ENCODE data around the gene ZNHIT1. TPM values are rescaled to one million over a fixed set of nuclear protein-coding genes. Genes with fewer than 3 reads are reported as not detected.

ZNHIT1 gene
- total and polyA plus RNA-seq, 2 donors (not counting 3 experiments of a cell fraction or from before 2014, with no cell fraction given) = 74.1 to 89.9 TPM

DNA sequence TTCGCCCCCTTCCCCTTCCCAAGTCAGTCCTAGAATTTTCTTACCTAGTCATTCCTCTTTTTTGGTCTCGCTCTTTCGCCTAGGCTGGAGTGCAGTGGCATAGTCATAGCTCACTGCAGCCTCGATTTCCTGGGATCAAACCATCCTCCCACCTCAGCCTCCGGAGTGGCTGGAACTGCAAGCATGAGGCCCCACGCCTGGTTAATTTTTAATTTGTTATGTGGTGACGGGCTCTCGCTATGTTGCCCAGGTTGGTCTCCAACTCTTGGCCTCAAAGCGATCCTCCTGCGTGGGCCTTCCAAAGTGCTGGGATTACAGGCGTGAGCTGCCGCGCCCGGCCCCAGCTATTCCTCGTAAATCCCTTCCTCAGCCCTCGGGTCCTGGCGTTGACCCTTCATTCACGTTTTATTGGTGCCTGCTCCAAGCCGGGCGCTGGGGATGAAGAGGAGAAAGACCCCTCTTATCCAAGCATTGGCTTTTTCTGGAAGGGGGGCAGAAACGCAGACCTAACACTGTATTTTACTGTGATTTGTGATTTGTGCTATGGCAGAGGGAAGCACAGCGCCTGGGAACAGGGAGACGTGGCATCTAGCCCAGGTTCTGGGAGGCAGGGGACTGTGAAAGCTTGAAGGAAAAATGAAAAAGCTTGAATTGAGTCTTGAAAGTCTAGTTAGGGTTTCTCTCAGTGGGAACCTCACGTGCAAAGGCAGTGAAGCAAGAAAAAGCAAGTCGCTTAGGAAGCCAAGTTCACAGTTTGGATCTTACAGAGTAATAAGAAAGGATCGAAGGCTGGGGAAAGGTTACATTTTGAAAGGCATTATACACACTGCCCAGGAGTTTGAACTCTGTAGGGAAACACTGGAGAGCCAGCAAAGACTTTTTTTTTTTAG is 516 bp downstream of the ZNHIT1 start:
- peaks cover 13% of the 10 kb centered on the region for H3K4me1 ChIP-seq (ENCODE audit: control insufficient read depth, extremely low read depth, insufficient read depth, low read length)
- H4K20me1 ChIP-seq (replicated peaks; ENCODE audit: control insufficient read depth, extremely low read depth, insufficient read depth, low read length) = no peaks in the 10 kb centered on the region
- H3K79me2 ChIP-seq (ENCODE audit: control insufficient read depth, insufficient read depth, low read length) = peaks cover 53% of the 10 kb centered on the region
- H3K27me3 ChIP-seq (ENCODE audit: control insufficient read depth in 2 of 2, insufficient read depth in 2 of 2, low read length in 2 of 2) = no peaks in the 10 kb centered on the region
- BruUV-seq (replicated peaks) = TSS peak; percentile 67
- ChIA-PET CTCF (interaction anchor here (0.7 to 4.5 kb wide), 21 partner anchors 8 to 103 kb away, joined by 3 to 112 read pairs (median 6); partner anchors contain the start of genes CLDN15, FIS1 and IFT22), POLR2A (interaction anchor here (2.1 kb wide), 1 partner anchor 26 kb away, joined by 12 read pairs; the partner anchor contains the start of gene FIS1)
- FAIRE-seq (peak; percentile 48), DNase-seq (ENCODE audit: low read depth, low spot score) (no peak)
- no peak for TF ChIP-seq MYC (IDR thresholded peaks at IDR 0.05; ENCODE audit: low read depth, low read length)
- TF ChIP-seq GATA2 (IDR thresholded peaks at IDR 0.05; ENCODE audit: insufficient read depth, insufficient read length, low read depth, low read length) = no peak
- no peak for TF ChIP-seq POLR2A (IDR thresholded peaks at IDR 0.05; ENCODE audit: low read depth, low read length)
- TF ChIP-seq EZH2 (IDR thresholded peaks at IDR 0.05; ENCODE audit: borderline replicate concordance, low read depth, low read length, severe bottlenecking) = no peak
- TF ChIP-seq POLR2AphosphoS5 (IDR thresholded peaks at IDR 0.05; ENCODE audit: insufficient read depth, low read depth, low read length) = no peak
- TF ChIP-seq JUN (IDR thresholded peaks at IDR 0.05; ENCODE audit: borderline replicate concordance, insufficient read depth, insufficient read length, low read depth) = no peak
- TF ChIP-seq, protein P1, sequence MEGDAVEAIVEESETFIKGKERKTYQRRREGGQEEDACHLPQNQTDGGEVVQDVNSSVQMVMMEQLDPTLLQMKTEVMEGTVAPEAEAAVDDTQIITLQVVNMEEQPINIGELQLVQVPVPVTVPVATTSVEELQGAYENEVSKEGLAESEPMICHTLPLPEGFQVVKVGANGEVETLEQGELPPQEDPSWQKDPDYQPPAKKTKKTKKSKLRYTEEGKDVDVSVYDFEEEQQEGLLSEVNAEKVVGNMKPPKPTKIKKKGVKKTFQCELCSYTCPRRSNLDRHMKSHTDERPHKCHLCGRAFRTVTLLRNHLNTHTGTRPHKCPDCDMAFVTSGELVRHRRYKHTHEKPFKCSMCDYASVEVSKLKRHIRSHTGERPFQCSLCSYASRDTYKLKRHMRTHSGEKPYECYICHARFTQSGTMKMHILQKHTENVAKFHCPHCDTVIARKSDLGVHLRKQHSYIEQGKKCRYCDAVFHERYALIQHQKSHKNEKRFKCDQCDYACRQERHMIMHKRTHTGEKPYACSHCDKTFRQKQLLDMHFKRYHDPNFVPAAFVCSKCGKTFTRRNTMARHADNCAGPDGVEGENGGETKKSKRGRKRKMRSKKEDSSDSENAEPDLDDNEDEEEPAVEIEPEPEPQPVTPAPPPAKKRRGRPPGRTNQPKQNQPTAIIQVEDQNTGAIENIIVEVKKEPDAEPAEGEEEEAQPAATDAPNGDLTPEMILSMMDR (IDR thresholded peaks at IDR 0.05; ENCODE audit: extremely low read depth in 1 of 2, insufficient read depth in 1 of 2, low read depth in 1 of 2, low read length in 2 of 2) = no peak
- TF ChIP-seq, protein P2, sequence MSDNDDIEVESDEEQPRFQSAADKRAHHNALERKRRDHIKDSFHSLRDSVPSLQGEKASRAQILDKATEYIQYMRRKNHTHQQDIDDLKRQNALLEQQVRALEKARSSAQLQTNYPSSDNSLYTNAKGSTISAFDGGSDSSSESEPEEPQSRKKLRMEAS (IDR thresholded peaks at IDR 0.05; ENCODE audit: insufficient read depth, insufficient read length) = no peak
- TF ChIP-seq FOS (IDR thresholded peaks at IDR 0.05; ENCODE audit: borderline replicate concordance, insufficient read depth, low read length) = no peak
- intact Hi-C loops (cut with micrococcal nuclease) (loop anchor here (1.0 kb wide), 1 partner anchor 21 kb away; no protein-coding TSS in a partner anchor), dilution Hi-C loops (cut with MboI; ENCODE audit: extremely low pct_ligation_motif_present, low sequenced_read_pairs) (no loop called here)
- H3K36me3 ChIP-seq (ENCODE audit: control insufficient read depth in 2 of 2, extremely low read depth in 1 of 2, insufficient read depth in 2 of 2, low read length in 2 of 2) = peaks cover 3 to 11% of the 10 kb centered on the region in 2 experiments
- H3K4me3 ChIP-seq (replicated peaks in 1 of 3; ENCODE audit: insufficient read depth in 1 of 3, low read depth in 1 of 3, low read length in 3 of 3) = peak overlapping the region; percentile 44 to 84 (median 78)
- peak overlapping the region; percentile 67 for H3K9ac ChIP-seq (replicated peaks; ENCODE audit: extremely low read depth, insufficient read depth, low read length)
- no peaks in the 10 kb centered on the region for H3K9me3 ChIP-seq (replicated peaks; ENCODE audit: control insufficient read depth, insufficient read depth, low read length)
- H3K4me2 ChIP-seq (ENCODE audit: insufficient read depth, low read length) = peak overlapping the region; percentile 93
- H3K27ac ChIP-seq (ENCODE audit: insufficient read depth, low read depth, low read length) = peak overlapping the region; percentile 79
- peak overlapping the region; percentile 42 for H2AFZ ChIP-seq (ENCODE audit: low read depth, low read length)
- no peaks in the 10 kb centered on the region for H3K9me1 ChIP-seq (replicated peaks; ENCODE audit: control insufficient read depth, extremely low read depth, insufficient read depth, low read length)
